T follicular helper cell (primary cell): ENCODE data around the gene HID1.
"Not testable (repeated sequence)": the region's sequence is repeated elsewhere in the genome, so short reads cannot be mapped to it uniquely, and the experiment has no call there.

Experiments
- DNase-seq: peaks from one replicate; pipeline ENCODE4 v3.0.0-alpha.2; 2020; ENCODE audit warnings: low read depth

HID1 gene

GRCh38 chr17:74921769-74922168 is 50.8 kb downstream of the HID1 start:
- no peak for DNase-seq

- DNase-seq: no peak
These were observed 51.4 kb downstream of the HID1 start for GRCh38 chr17:74921026-74921681.

- DNase-seq: no peak
These were observed 51.9 kb downstream of the HID1 start for GRCh38 chr17:74920642-74921025.

- DNase-seq: no peak
These were observed 52.3 kb downstream of the HID1 start for GRCh38 chr17:74920306-74920620.

DNA sequence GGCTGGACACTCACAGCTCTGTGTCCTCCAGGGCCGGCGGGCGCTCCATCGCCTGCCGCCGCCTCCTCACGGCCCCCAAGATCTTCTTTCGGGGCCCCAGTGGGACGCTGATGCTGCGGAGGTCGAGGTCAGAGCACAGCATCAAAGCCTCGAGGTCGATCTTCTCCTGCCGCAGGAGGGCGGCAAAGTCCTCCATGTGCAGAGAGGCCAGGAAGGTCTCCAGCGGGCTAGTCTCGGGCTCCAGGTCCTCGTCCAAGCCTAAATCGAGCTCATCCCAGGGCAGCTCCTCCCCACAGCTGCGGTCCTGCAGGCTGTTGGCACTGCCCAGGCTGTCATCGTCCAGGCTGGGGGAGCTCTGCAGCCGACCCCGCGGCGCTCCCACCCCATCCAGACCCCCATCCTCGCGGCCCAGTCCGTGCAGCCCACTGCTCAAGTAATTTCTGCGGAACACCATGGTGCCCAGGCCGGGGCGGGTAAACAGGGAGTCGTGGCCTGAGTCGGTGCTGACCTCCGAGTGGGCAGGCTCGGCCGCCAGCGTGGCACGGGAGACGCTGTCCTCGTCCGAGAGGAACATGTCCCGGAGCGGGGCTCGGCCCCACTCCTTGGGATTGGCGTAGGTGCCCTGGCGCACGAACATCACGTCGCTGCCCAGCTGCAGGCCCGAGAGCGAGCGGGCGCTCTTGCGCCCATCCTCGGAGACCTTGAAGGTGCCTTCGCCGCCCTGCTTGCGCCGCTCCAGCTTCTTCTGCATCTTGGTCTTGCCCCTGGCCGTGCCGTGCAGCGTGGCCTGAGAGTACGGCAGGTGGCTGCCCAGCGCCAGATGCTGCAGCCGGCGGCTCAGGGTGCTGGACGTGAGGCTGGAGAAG is 52.9 kb downstream of the HID1 start:
- no peak for DNase-seq

DNA sequence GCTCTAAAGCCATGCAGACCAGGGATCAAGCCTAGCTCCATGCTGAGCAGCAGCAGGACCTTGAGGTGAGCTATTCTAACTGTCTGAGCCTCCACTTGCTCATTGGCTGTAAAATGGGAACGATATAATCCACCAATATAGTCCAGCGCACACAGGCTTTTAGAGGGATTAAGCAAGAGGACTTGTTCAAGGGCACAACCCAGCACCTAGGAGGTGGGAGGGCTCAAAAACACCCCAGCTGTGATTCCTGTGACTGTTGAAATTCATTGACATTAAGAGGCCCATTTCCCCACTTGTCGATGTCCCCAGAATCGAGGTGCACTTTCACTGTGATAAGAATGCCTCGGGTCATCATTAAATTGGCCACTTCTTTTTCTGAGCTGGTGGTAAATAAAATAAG is 53.7 kb downstream of the HID1 start:
- no peak for DNase-seq

- no peak for DNase-seq
These were observed 55.1 kb downstream of the HID1 start for GRCh38 chr17:74917430-74917829.

DNA sequence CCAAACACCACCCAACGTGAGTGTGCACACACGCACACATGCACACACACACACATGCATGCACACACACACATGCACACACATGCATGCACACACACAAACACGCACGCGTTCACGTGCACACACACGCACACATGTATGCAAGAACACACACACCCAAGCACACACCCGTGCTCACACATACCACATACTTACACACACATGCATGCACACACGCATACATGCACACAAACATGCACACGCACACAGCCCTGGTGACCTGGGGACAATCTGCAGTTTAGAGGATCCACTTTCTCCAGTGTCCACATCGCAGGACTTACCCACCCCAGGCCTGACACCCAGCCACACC is 55.7 kb downstream of the HID1 start:
- no peak for DNase-seq

GRCh38 chr17:74916136-74916850 is 56.3 kb downstream of the HID1 start:
- DNase-seq: no peak

DNA sequence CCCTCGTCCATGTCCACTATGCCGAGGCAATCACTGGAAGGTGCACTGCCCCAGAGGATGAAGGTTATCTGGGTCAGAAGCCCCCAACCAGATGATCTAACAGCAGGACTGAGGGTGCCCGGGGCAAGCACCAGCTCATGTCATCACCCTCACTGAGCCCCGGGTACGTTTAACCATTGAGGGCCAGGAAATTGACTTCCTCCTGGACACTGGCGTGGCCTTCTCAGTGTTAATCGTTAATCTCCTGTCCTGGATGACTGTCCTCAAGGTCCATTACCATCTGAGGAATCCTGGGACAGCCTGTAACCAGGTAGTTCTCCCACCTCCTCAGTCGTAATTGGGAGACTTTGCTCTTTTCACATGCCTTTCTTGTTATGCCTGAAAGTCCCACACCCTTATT is 61.1 kb downstream of the HID1 start:
- DNase-seq: not testable (repeated sequence)

GRCh38 chr17:74909097-74909496 is 63.5 kb downstream of the HID1 start:
- not testable (repeated sequence) for DNase-seq

- no peak for DNase-seq
These were observed 65.5 kb downstream of the HID1 start for GRCh38 chr17:74907012-74907411.

GRCh38 chr17:74906214-74906793 is 66.3 kb downstream of the HID1 start:
- not testable (repeated sequence) for DNase-seq

- DNase-seq: no peak
These were observed 67.7 kb downstream of the HID1 start for GRCh38 chr17:74904687-74905409.

DNA sequence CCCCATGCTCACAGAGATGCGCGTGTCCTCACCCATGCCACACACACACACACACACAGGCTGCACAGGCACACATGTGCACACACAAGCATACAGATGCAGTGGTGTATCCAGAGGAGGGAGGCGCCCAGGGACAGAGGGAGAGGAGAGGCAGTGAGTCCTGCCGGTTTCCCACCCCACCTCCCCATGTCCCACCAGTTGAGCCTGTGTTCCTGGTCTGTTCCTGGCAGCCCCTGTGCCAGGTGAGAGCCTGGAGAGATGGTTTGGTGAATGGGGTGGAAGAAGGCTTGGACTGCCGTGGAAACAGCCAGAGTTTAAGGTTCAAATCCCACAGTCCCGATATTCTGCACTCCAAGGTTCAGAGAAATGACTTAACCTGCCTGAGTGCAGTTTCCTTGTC is 68.9 kb downstream of the HID1 start:
- DNase-seq: no peak

- no peak for DNase-seq
These were observed 69.5 kb downstream of the HID1 start for GRCh38 chr17:74903034-74903433.

- DNase-seq: no peak
These were observed 71.0 kb downstream of the HID1 start for GRCh38 chr17:74901353-74902135.
